ENCODE measurements around the gene ADARB2. TPM values are rescaled to one million over a fixed set of nuclear protein-coding genes. Genes with fewer than 3 reads are reported as not detected.

The ADARB2 gene
- total and polyA plus RNA-seq, 2 experiments from 2014 or later = 2.0 to 5.0 TPM

GRCh38 chr10:1644191-1644711 is 93.1 kb downstream of the ADARB2 start (continued):
- TF ChIP-seq CTCF (conservative IDR thresholded peaks at IDR 0.05; ENCODE audit: low read depth in 2 of 2) = no peak
- no peak for TF ChIP-seq STAT1 (IDR thresholded peaks at IDR 0.05; ENCODE audit: unreplicated experiment)
- TF ChIP-seq ZNF114 (CRISPR knock-in tag; IDR thresholded peaks at IDR 0.05) = no peak
- TF ChIP-seq POLR2AphosphoS5 (IDR thresholded peaks at IDR 0.05; ENCODE audit: low read depth) = no peak
- TF ChIP-seq EZH2 (IDR thresholded peaks at IDR 0.05; ENCODE audit: low read depth, unreplicated experiment) = no peak
- TF ChIP-seq REST (IDR thresholded peaks at IDR 0.05; ENCODE audit: unreplicated experiment) = no peak

- Mint-ChIP-seq H3K4me3 (no peak overlapping the region), H3K27me3 (ENCODE audit: insufficient read depth, low read depth, poor library complexity) (peaks cover 13% of the 10 kb centered on the region), H3K36me3 (ENCODE audit: low read depth) (no peaks in the 10 kb centered on the region), H3K4me1 (no peaks in the 10 kb centered on the region; the same call in 2 of the 3 replicates), H3K9me3 (no peaks in the 10 kb centered on the region), H3K27ac (no peak overlapping the region)
- H2AFZ ChIP-seq = no peak overlapping the region
- DNase-seq (ENCODE audit: low spot score) (no peak), ATAC-seq (peak; percentile 47)
- H4K20me1 ChIP-seq (replicated peaks; ENCODE audit: insufficient read depth) = no peaks in the 10 kb centered on the region; the same call in 1 of the 2 replicates
- H3K27me3 ChIP-seq (ENCODE audit: insufficient read depth) = no peaks in the 10 kb centered on the region
- no peak overlapping the region for H3K27ac ChIP-seq (ENCODE audit: low read depth)
- no peaks in the 10 kb centered on the region for H3F3A ChIP-seq (replicated peaks; ENCODE audit: low read depth)
- no peaks in the 10 kb centered on the region for H3K4me1 ChIP-seq (ENCODE audit: insufficient read depth)
- no peak overlapping the region for H3K4me2 ChIP-seq
- H3K4me3 ChIP-seq = no peak overlapping the region
- H3K79me2 ChIP-seq (replicated peaks; ENCODE audit: insufficient read depth) = no peaks in the 10 kb centered on the region
- TF ChIP-seq POLR2AphosphoS5 (IDR thresholded peaks at IDR 0.05; ENCODE audit: low read depth) (no peak), ZNF114 (CRISPR knock-in tag; IDR thresholded peaks at IDR 0.05) (no peak), ZNF462 (CRISPR knock-in tag; IDR thresholded peaks at IDR 0.05) (no peak), ZNF331 (CRISPR knock-in tag; IDR thresholded peaks at IDR 0.05; ENCODE audit: low read depth) (no peak), EZH2phosphoT487 (IDR thresholded peaks at IDR 0.05; ENCODE audit: unreplicated experiment) (no peak), REST (IDR thresholded peaks at IDR 0.05; ENCODE audit: unreplicated experiment) (no peak)
- no peaks in the 10 kb centered on the region for H3K36me3 ChIP-seq (ENCODE audit: insufficient read depth)
- 0 out of 2 replicates have a peak, but pooled peaks cover 4% of the 10 kb centered on the region for H3K9me2 ChIP-seq (ENCODE audit: insufficient read depth)
Measured at GRCh38 chr10:1643908-1644179, 93.5 kb downstream of the ADARB2 start.
